Mesenchymal stem cell (in vitro differentiated cells and primary cell): ENCODE measurements around the gene ZBTB11.

ENCODE experiments used
- DNase-seq: peaks from one replicate; pipeline ENCODE4 v3.0.0-alpha.2; 2013
- H2AFZ ChIP-seq: one replicate; pipeline ENCODE4 v1.6.1; 2013; ENCODE audit warnings: low read depth, mild to moderate bottlenecking, control low read depth, inconsistent platforms, low read length, moderate library complexity
- H2AK5ac ChIP-seq: 2 replicates; pipeline ENCODE4 v1.6.1; 2013; ENCODE audit warnings: low read length, moderate library complexity, mild to moderate bottlenecking, inconsistent platforms; ENCODE audit not compliant: severe bottlenecking
- H2BK120ac ChIP-seq: one replicate; pipeline ENCODE4 v1.6.1; 2013; ENCODE audit warnings: low read depth, mild to moderate bottlenecking, inconsistent platforms, low read length, moderate library complexity
- H2BK12ac ChIP-seq, 2 experiments: one replicate each; pipeline ENCODE4 v1.6.1; 2013; ENCODE audit warnings: inconsistent platforms in 2 of 2, low read length in 2 of 2, mild to moderate bottlenecking in 2 of 2, moderate library complexity in 2 of 2, control low read depth in 1 of 2
- H2BK15ac ChIP-seq: one replicate; pipeline ENCODE4 v1.6.1; 2013; ENCODE audit warnings: mild to moderate bottlenecking, low read depth, inconsistent platforms; ENCODE audit not compliant: poor library complexity, severe bottlenecking
- H2BK5ac ChIP-seq: 2 replicates; pipeline ENCODE4 v1.6.1; 2013; ENCODE audit warnings: low read depth, mild to moderate bottlenecking, low read length, control low read depth, inconsistent platforms; ENCODE audit not compliant: poor library complexity, severe bottlenecking
- H3K14ac ChIP-seq, 2 experiments: one replicate each; pipeline ENCODE4 v1.6.1; 2013; ENCODE audit warnings: inconsistent platforms in 2 of 2, low read length in 2 of 2, control low read depth in 1 of 2, mild to moderate bottlenecking in 1 of 2, moderate library complexity in 1 of 2
- H3K18ac ChIP-seq, 2 experiments: one replicate each; pipeline ENCODE4 v1.6.1; 2013; ENCODE audit warnings: inconsistent platforms in 2 of 2, low read length in 2 of 2, control low read depth in 1 of 2, low read depth in 1 of 2, mild to moderate bottlenecking in 1 of 2
- H3K23ac ChIP-seq, 2 experiments: one replicate each; pipeline ENCODE4 v1.6.1; 2013; ENCODE audit warnings: inconsistent platforms in 2 of 2, low read length in 2 of 2, mild to moderate bottlenecking in 2 of 2, moderate library complexity in 2 of 2, control low read depth in 1 of 2
- H3K27ac ChIP-seq: 2 replicates; pipeline ENCODE4 v1.5.1; 2013; ENCODE audit warnings: mild to moderate bottlenecking, moderate library complexity, low read length, control low read depth, inconsistent platforms; ENCODE audit not compliant: poor library complexity, severe bottlenecking
- H3K27me3 ChIP-seq, 2 experiments: 2 replicates each; pipeline versions ENCODE4 v1.6.1 to v1.7.0; 2013; ENCODE audit warnings: low read length in 2 of 2, mild to moderate bottlenecking in 2 of 2, moderate library complexity in 2 of 2, control low read depth in 1 of 2, inconsistent platforms in 1 of 2; ENCODE audit not compliant: control insufficient read depth in 1 of 2, insufficient read depth in 1 of 2
- H3K36me3 ChIP-seq, 2 experiments: 2 replicates each; pipeline versions ENCODE4 v1.6.1 to v1.7.0; 2013; ENCODE audit warnings: low read length in 2 of 2, control low read depth in 1 of 2, inconsistent platforms in 1 of 2, low read depth in 1 of 2, mild to moderate bottlenecking in 1 of 2; ENCODE audit not compliant: insufficient read depth in 2 of 2, control insufficient read depth in 1 of 2
- H3K4ac ChIP-seq, 2 experiments: one replicate each; pipeline ENCODE4 v1.6.1; 2013; ENCODE audit warnings: inconsistent platforms in 2 of 2, low read length in 2 of 2, mild to moderate bottlenecking in 2 of 2, moderate library complexity in 2 of 2, control low read depth in 1 of 2, low read depth in 1 of 2
- H3K4me1 ChIP-seq: 2 replicates; pipeline ENCODE4 v1.6.1; 2013; ENCODE audit warnings: low read depth, low read length, control low read depth; ENCODE audit not compliant: control insufficient read depth, insufficient read depth
- H3K4me2 ChIP-seq: 2 replicates; pipeline ENCODE4 v1.6.1; 2013; ENCODE audit warnings: low read length, mild to moderate bottlenecking, inconsistent platforms; ENCODE audit not compliant: poor library complexity, severe bottlenecking
- H3K4me3 ChIP-seq, 2 experiments: 2 replicates each; pipeline versions ENCODE4 v1.5.1 to v1.7.0; 2013; ENCODE audit warnings: low read length in 2 of 2, mild to moderate bottlenecking in 2 of 2, control low read depth in 1 of 2, low read depth in 1 of 2; ENCODE audit not compliant: insufficient read depth in 1 of 2
- H3K79me1 ChIP-seq: replicated peaks from 2 replicates; pipeline ENCODE4 v1.6.1; 2013; ENCODE audit warnings: mild to moderate bottlenecking, control low read depth, low read length, inconsistent platforms; ENCODE audit not compliant: poor library complexity, severe bottlenecking
- H3K9ac ChIP-seq: 2 replicates; pipeline ENCODE4 v1.7.0; 2013; ENCODE audit warnings: mild to moderate bottlenecking, low read length, moderate library complexity
- H3K9me3 ChIP-seq: 2 replicates; pipeline ENCODE4 v1.7.0; 2013; ENCODE audit warnings: mild to moderate bottlenecking, low read length; ENCODE audit not compliant: control insufficient read depth
- H4K8ac ChIP-seq: one replicate; pipeline ENCODE4 v1.6.1; 2013; ENCODE audit warnings: inconsistent platforms, mild to moderate bottlenecking, low read length, moderate library complexity
- H4K91ac ChIP-seq: one replicate; pipeline ENCODE4 v1.6.1; 2013; ENCODE audit warnings: mild to moderate bottlenecking, low read length, inconsistent platforms
- WGBS: methylation state at CpG from one replicate; pipeline ENCODE4 v1.1.7; 2013; ENCODE audit warnings: mixed read lengths; 5-methylcytosine and 5-hydroxymethylcytosine counted together

ZBTB11 gene

GRCh38 chr3:101667844-101668243 is 9.1 kb downstream of the ZBTB11 start:
- peaks cover 17 to 80% of the 10 kb centered on the region in 2 experiments for H3K36me3 ChIP-seq
- WGBS = no CpG with 5 or more reads among the region's 1 CpG
- H3K27me3 ChIP-seq = no peaks in the 10 kb centered on the region
- no peak overlapping the region for H3K14ac ChIP-seq
- H3K9ac ChIP-seq = no peak overlapping the region
- no peak overlapping the region for H4K8ac ChIP-seq
- no peak overlapping the region for H3K27ac ChIP-seq
- peaks cover 24% of the 10 kb centered on the region for H3K79me1 ChIP-seq
- H3K4me1 ChIP-seq = no peaks in the 10 kb centered on the region
- H3K9me3 ChIP-seq = no peaks in the 10 kb centered on the region
- H3K4ac ChIP-seq = no peak overlapping the region
- no peak overlapping the region for H3K23ac ChIP-seq
- H3K4me2 ChIP-seq = no peak overlapping the region
- H3K4me3 ChIP-seq = no peak overlapping the region
- H2BK120ac ChIP-seq = no peak overlapping the region
- H2AFZ ChIP-seq = no peak overlapping the region
- no peak overlapping the region for H2AK5ac ChIP-seq
- no peak overlapping the region for H2BK15ac ChIP-seq
- no peak overlapping the region for H4K91ac ChIP-seq
- H2BK5ac ChIP-seq = no peak overlapping the region
- DNase-seq = no peak
- no peak overlapping the region for H2BK12ac ChIP-seq
- H3K18ac ChIP-seq = no peak overlapping the region

DNA sequence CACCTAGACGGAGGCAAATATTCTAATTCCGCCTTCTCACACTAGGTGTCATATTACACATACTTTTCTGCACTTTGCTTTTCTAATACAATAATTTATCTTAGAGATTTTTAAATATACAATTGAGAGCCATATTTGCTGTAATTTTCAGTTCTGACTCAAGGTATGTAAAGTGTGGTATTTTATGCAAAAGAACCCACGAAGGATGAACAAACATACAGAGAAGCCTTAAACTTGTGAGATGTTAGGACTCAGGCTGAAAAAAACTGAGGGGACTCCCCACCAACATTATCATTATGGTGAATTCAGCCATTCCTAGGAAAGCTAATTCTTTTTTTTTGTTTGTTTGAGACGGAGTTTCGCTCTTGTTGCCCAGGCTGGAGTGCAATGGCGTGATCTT is 9.6 kb downstream of the ZBTB11 start:
- WGBS = 100% methylated on average over 1 of the region's 6 CpGs
- H2BK15ac ChIP-seq = no peak overlapping the region
- no peak overlapping the region for H2AK5ac ChIP-seq
- no peaks in the 10 kb centered on the region for H3K27me3 ChIP-seq
- DNase-seq = no peak
- peaks cover 23% of the 10 kb centered on the region for H3K79me1 ChIP-seq
- no peaks in the 10 kb centered on the region for H3K9me3 ChIP-seq
- H2BK12ac ChIP-seq = no peak overlapping the region
- H3K9ac ChIP-seq = no peak overlapping the region
- H3K4me3 ChIP-seq = no peak overlapping the region
- no peak overlapping the region for H3K18ac ChIP-seq
- H2BK120ac ChIP-seq = no peak overlapping the region
- H4K8ac ChIP-seq = no peak overlapping the region
- H3K4me1 ChIP-seq = no peaks in the 10 kb centered on the region
- H2AFZ ChIP-seq = no peak overlapping the region
- H4K91ac ChIP-seq = no peak overlapping the region
- peaks cover 21 to 86% of the 10 kb centered on the region in 2 experiments for H3K36me3 ChIP-seq
- no peak overlapping the region for H3K4ac ChIP-seq
- no peak overlapping the region for H3K23ac ChIP-seq
- no peak overlapping the region for H3K4me2 ChIP-seq
- H2BK5ac ChIP-seq = no peak overlapping the region
- no peak overlapping the region for H3K14ac ChIP-seq
- H3K27ac ChIP-seq = no peak overlapping the region

GRCh38 chr3:101665851-101666250 is 11.1 kb downstream of the ZBTB11 start:
- H2BK5ac ChIP-seq = no peak overlapping the region
- peaks cover 24 to 87% of the 10 kb centered on the region in 2 experiments for H3K36me3 ChIP-seq
- no peak overlapping the region for H4K8ac ChIP-seq
- H2BK12ac ChIP-seq = no peak overlapping the region
- H3K4me3 ChIP-seq = no peak overlapping the region
- no peak overlapping the region for H2AK5ac ChIP-seq
- H3K14ac ChIP-seq = no peak overlapping the region
- no peak overlapping the region for H4K91ac ChIP-seq
- H3K27me3 ChIP-seq = no peaks in the 10 kb centered on the region
- no peak overlapping the region for H3K27ac ChIP-seq
- no peak overlapping the region for H3K23ac ChIP-seq
- no peaks in the 10 kb centered on the region for H3K9me3 ChIP-seq
- no peak overlapping the region for H2BK15ac ChIP-seq
- no peak overlapping the region for H3K18ac ChIP-seq
- no peak for DNase-seq
- no peak overlapping the region for H3K9ac ChIP-seq
- H3K4me2 ChIP-seq = no peak overlapping the region
- H2BK120ac ChIP-seq = no peak overlapping the region
- H2AFZ ChIP-seq = no peak overlapping the region
- no peak overlapping the region for H3K4ac ChIP-seq
- peaks cover 24% of the 10 kb centered on the region for H3K79me1 ChIP-seq
- no peaks in the 10 kb centered on the region for H3K4me1 ChIP-seq

- Histone ChIP-seq H3K14ac (no peak overlapping the region), H3K4ac (no peak overlapping the region), H2BK12ac (no peak overlapping the region), H3K23ac (no peak overlapping the region), H3K4me3 (no peak overlapping the region), H3K27ac (no peak overlapping the region), H3K18ac (no peak overlapping the region), H2BK5ac (no peak overlapping the region), H2BK120ac (no peak overlapping the region), H2AFZ (no peak overlapping the region), H4K91ac (no peak overlapping the region), H3K9ac (no peak overlapping the region), H2AK5ac (no peak overlapping the region), H3K36me3 (peaks cover 24 to 87% of the 10 kb centered on the region in 2 experiments), H3K27me3 (no peaks in the 10 kb centered on the region), H3K4me1 (no peaks in the 10 kb centered on the region), H3K9me3 (no peaks in the 10 kb centered on the region), H2BK15ac (no peak overlapping the region), H4K8ac (no peak overlapping the region), H3K4me2 (no peak overlapping the region), H3K79me1 (peaks cover 24% of the 10 kb centered on the region)
- DNase-seq = no peak
- over 99% methylated on average over 3 of the region's 4 CpGs for WGBS
These were observed 11.6 kb downstream of the ZBTB11 start for GRCh38 chr3:101665357-101665756.
